Naive thymus-derived CD4-positive, alpha-beta T cell (primary cell): ENCODE measurements around the gene ITK. TPM values are rescaled to one million over a fixed set of nuclear protein-coding genes. Genes with fewer than 3 reads are reported as not detected.

Experiments
- ATAC-seq: fragments of 150-1000 bp; cut with Tn5 transposase; 2 replicates; pipeline ENCODE4 v1.10.0; 2021; ENCODE audit warnings: mild to moderate bottlenecking, moderate library complexity
- CTCF ChIA-PET: fragments of 350-600 bp; sonication (Branson Sonifier 250); formaldehyde crosslinking; loops from one replicate; lab custom pipeline; 2021; ENCODE audit warnings: antibody characterized with exemption; lab: Charles Lee
- POLR2A ChIA-PET: fragments of 350-600 bp; sonication (Branson Sonifier 250); formaldehyde crosslinking; loops from one replicate; lab custom pipeline; 2021; ENCODE audit warnings: antibody characterized with exemption, inconsistent platforms; lab: Charles Lee
- DNase-seq, 9 donors: peaks; one replicate each; pipeline versions ENCODE4 v3.0.0 to v3.0.0-alpha.2; 2020 to 2022; ENCODE audit warnings: mixed read lengths in 1 of 9
- H3K27ac ChIP-seq: one replicate; pipeline ENCODE4 v1.7.0; 2013; ENCODE audit warnings: mild to moderate bottlenecking, low read depth, low read length, moderate library complexity
- H3K27me3 ChIP-seq, 2 donors: one replicate each; pipeline ENCODE4 v1.7.0; 2013; ENCODE audit warnings: low read length in 2 of 2, mild to moderate bottlenecking in 2 of 2, moderate library complexity in 2 of 2; ENCODE audit not compliant: control insufficient read depth in 2 of 2, insufficient read depth in 2 of 2
- H3K36me3 ChIP-seq, 3 experiments: 1 replicate in 2 of 3; 2 replicates in 1 of 3; pipeline ENCODE4 v1.7.0; 2013; ENCODE audit warnings: low read length in 3 of 3, mild to moderate bottlenecking in 3 of 3, moderate library complexity in 1 of 3; ENCODE audit not compliant: insufficient read depth in 3 of 3, control insufficient read depth in 2 of 3
- H3K4me1 ChIP-seq, 2 donors: one replicate each; pipeline ENCODE4 v1.7.0; 2013; ENCODE audit warnings: low read length in 2 of 2, mild to moderate bottlenecking in 2 of 2, moderate library complexity in 1 of 2; ENCODE audit not compliant: control insufficient read depth in 2 of 2, insufficient read depth in 2 of 2
- H3K4me3 ChIP-seq: 2 replicates; pipeline ENCODE4 v1.7.0; 2013; ENCODE audit warnings: mild to moderate bottlenecking, low read length
- H3K9me3 ChIP-seq, 3 experiments: 1 replicate in 2 of 3; 2 replicates in 1 of 3; pipeline ENCODE4 v1.7.0; 2013; ENCODE audit warnings: low read length in 3 of 3; ENCODE audit not compliant: control insufficient read depth in 2 of 3
- H3K27ac Mint-ChIP-seq, 9 donors: one replicate each; pipeline ENCODE4 v1.8.0; 2020 to 2022; ENCODE audit warnings: mixed read lengths in 9 of 9, mild to moderate bottlenecking in 8 of 9, moderate library complexity in 5 of 9, inconsistent platforms in 2 of 9
- H3K27me3 Mint-ChIP-seq, 5 donors: one replicate each; pipeline ENCODE4 v1.8.0; 2021 to 2022; ENCODE audit warnings: mixed read lengths in 5 of 5, mild to moderate bottlenecking in 1 of 5
- H3K36me3 Mint-ChIP-seq, 5 donors: one replicate each; pipeline ENCODE4 v1.8.0; 2020 to 2022; ENCODE audit warnings: mixed read lengths in 5 of 5, mild to moderate bottlenecking in 3 of 5, inconsistent platforms in 1 of 5
- H3K4me1 Mint-ChIP-seq, 7 donors: one replicate each; pipeline ENCODE4 v1.8.0; 2020 to 2022; ENCODE audit warnings: mixed read lengths in 7 of 7, mild to moderate bottlenecking in 3 of 7, inconsistent platforms in 1 of 7
- H3K4me3 Mint-ChIP-seq, 10 donors: one replicate each; pipeline ENCODE4 v1.8.0; 2020 to 2022; ENCODE audit warnings: mild to moderate bottlenecking in 10 of 10, mixed read lengths in 10 of 10, moderate library complexity in 6 of 10, inconsistent platforms in 2 of 10
- H3K9me3 Mint-ChIP-seq, 11 donors: one replicate each; pipeline ENCODE4 v1.8.0; 2020 to 2022; ENCODE audit warnings: mixed read lengths in 11 of 11, mild to moderate bottlenecking in 4 of 11, inconsistent platforms in 1 of 11, moderate library complexity in 1 of 11
- intact Hi-C, 2 donors: fragments of 100-400 bp; cut with micrococcal nuclease; formaldehyde crosslinking; loops; one replicate each; pipeline ENCODE4 v1.15.1; 2023
- polyA plus RNA-seq, 2 donors: library from polyadenylated mRNA; unstranded; fragments of 300-500 nt; fragmentation: Illumina TruSeq; gene quantifications; one replicate each; pipeline ENCODE4 v1.2.3, GENCODE V29; 2021
- total RNA-seq, 6 experiments: library from RNA in 5 of 6; stranded (reverse) in 5 of 6; gene quantifications; 1 replicate in 5 of 6; 2 replicates in 1 of 6; pipeline ENCODE4 v1.2.3 and lab custom pipeline; 2021 to 2026

ITK gene
- total and polyA plus RNA-seq, 7 experiments from 2014 or later, result 183 to 481 (median 294) TPM

DNA sequence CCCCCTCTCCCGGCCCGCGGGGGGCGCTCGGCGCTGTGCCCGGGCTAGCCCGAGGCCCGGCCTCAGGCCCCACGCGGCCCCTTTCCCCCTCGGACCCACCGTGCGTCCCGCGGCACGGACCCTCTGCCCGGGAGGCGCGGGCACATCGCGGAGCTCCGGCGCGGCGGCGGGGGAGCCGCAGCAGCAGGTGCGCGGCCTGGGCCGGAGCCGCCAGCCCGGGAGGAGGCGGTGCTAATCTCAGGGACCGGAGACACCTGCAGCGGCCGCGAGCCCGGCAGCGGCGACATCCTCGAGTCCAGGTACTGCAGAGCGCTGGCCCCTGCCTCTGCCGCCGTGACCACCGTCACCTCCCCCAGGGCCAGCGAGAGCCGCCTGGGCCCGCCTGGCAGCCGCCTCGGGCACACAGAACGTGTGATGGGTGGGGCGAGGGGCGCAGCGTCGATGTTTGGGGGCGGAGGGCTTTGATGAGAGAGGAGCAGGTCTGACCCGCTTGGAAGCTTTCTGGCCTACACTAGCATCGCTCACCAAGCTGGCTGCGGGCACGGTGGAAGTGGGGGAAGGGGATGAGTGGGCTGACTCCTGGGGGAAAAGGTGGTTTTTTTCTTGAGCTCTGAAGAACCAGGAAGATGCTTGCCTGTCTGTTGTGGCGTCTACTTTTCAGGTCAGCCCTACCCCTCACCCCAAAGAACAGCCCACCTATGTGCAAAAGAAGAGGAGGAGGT lies 85.8 kb downstream of the ITK start:
- peaks cover 0 to 47% (median 16%) of the 10 kb centered on the region in 5 donors for H3K36me3 Mint-ChIP-seq

DNA sequence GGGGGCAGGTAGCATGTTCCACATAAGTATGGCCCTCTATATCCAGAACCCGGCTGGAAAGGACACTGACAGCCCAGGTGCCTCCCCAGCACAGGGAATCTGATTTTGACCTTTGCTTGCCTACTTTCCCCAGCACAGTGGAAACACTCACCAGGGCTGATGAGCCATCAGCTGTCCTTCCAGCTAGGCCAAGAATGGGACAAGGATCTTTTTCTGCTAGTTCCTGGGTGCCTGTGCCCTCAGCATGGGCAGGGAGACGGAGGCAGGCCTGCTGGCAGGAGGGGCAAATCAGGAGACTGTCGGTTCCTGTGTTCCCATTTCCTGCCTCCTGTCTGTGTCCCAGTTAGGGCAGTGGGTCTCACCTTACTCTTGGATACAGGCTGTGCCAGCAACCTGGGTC lies 86.4 kb downstream of the ITK start:
- intact Hi-C loops, result loop anchor here in 1 of 2 donors (2.0 to 10.0 kb wide), 3 partner anchors 16 to 1938 kb away; partner anchors contain the start of genes LSM11 and RNF145
- Mint-ChIP-seq H3K4me1 (peaks cover 56 to 81% (median 76%) of the 10 kb centered on the region in 7 donors), H3K9me3 (peaks cover 0 to 3% (median 0%) of the 10 kb centered on the region in 11 donors), H3K27me3 (no peaks in the 10 kb centered on the region), H3K27ac (peak overlapping the region; percentile 84 to 99 (median 95)), H3K4me3 (peak overlapping the region; percentile 85 to 99 (median 93)), H3K36me3 (peaks cover 0 to 51% (median 20%) of the 10 kb centered on the region in 5 donors)
- no peaks in the 10 kb centered on the region for H3K27me3 ChIP-seq
- peak overlapping the region; percentile 84 for H3K27ac ChIP-seq
- ATAC-seq (no peak), DNase-seq (no peak)
- peaks cover 52 to 69% of the 10 kb centered on the region in 2 donors for H3K4me1 ChIP-seq
- H3K9me3 ChIP-seq, result no peaks in the 10 kb centered on the region
- ChIA-PET CTCF (interaction anchor here (0.7 to 6.0 kb wide), 7 partner anchors 13 to 118 kb away, joined by 3 to 25 read pairs (median 6); no protein-coding TSS in a partner anchor), POLR2A (interaction anchor here (0.8 to 14.7 kb wide), 18 partner anchors 9 to 113 kb away, joined by 3 to 200 read pairs (median 6); no protein-coding TSS in a partner anchor)
- H3K4me3 ChIP-seq, result peak overlapping the region; percentile 83
- no peaks in the 10 kb centered on the region for H3K36me3 ChIP-seq

More for the DNA sequence above, 85.8 kb downstream of the ITK start:
- Histone ChIP-seq H3K27ac (peak overlapping the region; percentile 84), H3K9me3 (no peaks in the 10 kb centered on the region), H3K4me3 (peak overlapping the region; percentile 83), H3K36me3 (no peaks in the 10 kb centered on the region), H3K27me3 (no peaks in the 10 kb centered on the region), H3K4me1 (peaks cover 48 to 64% of the 10 kb centered on the region in 2 donors)
- Mint-ChIP-seq H3K4me3 (peak overlapping the region; percentile 85 to 99 (median 93)), H3K4me1 (peaks cover 51 to 76% (median 72%) of the 10 kb centered on the region in 7 donors), H3K27ac (peak overlapping the region; percentile 84 to 99 (median 95)), H3K27me3 (no peaks in the 10 kb centered on the region), H3K9me3 (peaks cover 0 to 1% (median 0%) of the 10 kb centered on the region in 11 donors)
- POLR2A ChIA-PET, result interaction anchor here (0.6 to 14.7 kb wide), 18 partner anchors 10 to 113 kb away, joined by 3 to 200 read pairs (median 6); no protein-coding TSS in a partner anchor
- DNase-seq, result peak in 6 of 9 donors; percentile 40 to 65 (median 48)
- intact Hi-C loops, result loop anchor here (1.0 to 10.0 kb wide), 6 partner anchors 8 to 1938 kb away; partner anchors contain the start of genes LSM11 (in 1 of the 2) and RNF145 (in 1 of the 2)
- peak; percentile 37 for ATAC-seq
- CTCF ChIA-PET, result interaction anchor here (1.6 to 6.0 kb wide), 5 partner anchors 13 to 117 kb away, joined by 4 to 25 read pairs (median 7); no protein-coding TSS in a partner anchor

DNA sequence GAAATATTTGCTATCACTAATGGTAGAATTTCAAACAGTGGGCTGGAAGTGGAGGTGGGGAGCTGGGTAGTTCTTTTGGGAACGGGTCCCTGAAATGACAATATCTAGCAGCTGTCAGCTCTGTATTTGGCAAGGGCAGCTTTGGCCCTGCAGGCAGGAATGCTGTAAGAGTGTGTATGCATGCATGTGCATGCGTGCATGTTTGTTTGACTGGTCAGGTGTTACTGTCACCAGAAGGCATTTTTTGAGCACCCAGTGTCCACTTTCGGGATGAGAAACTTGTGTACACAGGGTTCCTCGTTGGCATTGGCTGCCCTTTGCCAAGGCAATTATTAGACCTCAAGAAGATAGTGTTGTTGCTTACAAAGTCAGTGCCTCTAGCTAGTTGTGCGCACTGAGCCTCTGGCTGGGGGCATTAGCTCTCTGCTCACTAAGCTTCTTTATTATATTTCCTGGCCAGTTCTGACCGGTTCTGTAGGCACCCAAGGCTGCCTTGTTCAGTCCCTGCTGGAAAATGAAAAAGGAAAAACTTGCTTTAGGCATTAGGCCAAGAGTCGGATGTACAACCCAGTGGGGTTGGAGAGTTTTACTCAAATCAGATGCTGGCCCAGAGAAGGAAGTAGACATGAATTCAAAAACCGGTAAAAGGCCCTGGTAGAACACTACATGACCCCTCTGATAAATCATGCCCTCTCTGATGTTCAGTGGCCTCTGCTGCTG lies 87.3 kb downstream of the ITK start:
- ChIA-PET CTCF (interaction anchor here (0.6 to 6.0 kb wide), 9 partner anchors 14 to 125 kb away, joined by 3 to 25 read pairs (median 5); partner anchors contain the start of gene MED7), POLR2A (interaction anchor here (0.7 to 14.7 kb wide), 25 partner anchors 8 to 339 kb away, joined by 3 to 200 read pairs (median 5); partner anchors contain the start of gene MED7)
- Mint-ChIP-seq H3K27ac (peak overlapping the region; percentile 84 to 99 (median 95)), H3K9me3 (peaks cover 0 to 3% (median 0%) of the 10 kb centered on the region in 11 donors), H3K4me1 (peaks cover 62 to 88% (median 83%) of the 10 kb centered on the region in 7 donors), H3K27me3 (no peaks in the 10 kb centered on the region), H3K4me3 (peak overlapping the region; percentile 85 to 99 (median 93)), H3K36me3 (peaks cover 0 to 53% (median 20%) of the 10 kb centered on the region in 5 donors)
- no peak for ATAC-seq
- DNase-seq, result no peak
- Histone ChIP-seq H3K36me3 (no peaks in the 10 kb centered on the region), H3K27ac (peak overlapping the region; percentile 84), H3K4me3 (peak overlapping the region; percentile 83), H3K9me3 (no peaks in the 10 kb centered on the region), H3K27me3 (no peaks in the 10 kb centered on the region), H3K4me1 (peaks cover 61 to 77% of the 10 kb centered on the region in 2 donors)
- intact Hi-C loops, result loop anchor here (2.0 to 10.0 kb wide), 3 partner anchors 15 to 1937 kb away; partner anchors contain the start of genes LSM11 (in 1 of the 2) and RNF145 (in 1 of the 2)

DNA sequence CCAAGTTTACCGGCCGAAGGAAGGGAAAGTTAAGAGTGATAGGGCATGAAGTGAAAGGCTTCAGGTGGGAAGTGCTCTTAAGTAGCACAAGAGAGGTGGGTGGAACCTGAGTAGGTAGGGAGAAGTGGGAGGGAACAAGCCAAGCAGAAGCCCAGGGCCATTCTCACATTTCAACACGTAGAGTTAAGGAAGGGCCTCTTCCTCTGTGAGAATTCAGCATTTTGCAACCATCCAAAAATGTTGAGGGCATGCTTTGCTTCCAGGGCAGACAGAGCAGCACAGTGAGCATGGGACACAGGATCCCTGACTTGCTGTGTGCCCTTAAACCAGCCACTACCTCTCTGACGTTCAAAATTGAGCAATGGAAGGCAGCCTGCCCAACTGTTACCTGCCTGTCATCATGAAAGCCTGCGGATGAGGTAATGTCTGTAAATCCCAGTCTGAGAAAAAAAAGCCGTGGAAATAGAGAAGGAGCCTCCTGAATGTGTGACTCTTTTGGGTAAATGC lies 88.6 kb downstream of the ITK start:
- no peaks in the 10 kb centered on the region for H3K9me3 ChIP-seq
- Mint-ChIP-seq H3K27me3 (no peaks in the 10 kb centered on the region), H3K4me3 (peak overlapping the region; percentile 81 to 99 (median 91)), H3K4me1 (peaks cover 65 to 88% (median 83%) of the 10 kb centered on the region in 7 donors), H3K27ac (peak overlapping the region; percentile 95 to 99 (median 98)), H3K36me3 (peaks cover 0 to 50% (median 20%) of the 10 kb centered on the region in 5 donors), H3K9me3 (peaks cover 0 to 3% (median 0%) of the 10 kb centered on the region in 11 donors)
- ATAC-seq (no peak), DNase-seq (no peak)
- H3K27ac ChIP-seq, result peak overlapping the region; percentile 84
- intact Hi-C loops, result loop anchor here (2.0 to 10.0 kb wide), 3 partner anchors 14 to 1936 kb away; partner anchors contain the start of genes LSM11 (in 1 of the 2) and RNF145 (in 1 of the 2)
- H3K27me3 ChIP-seq, result no peaks in the 10 kb centered on the region
- ChIA-PET CTCF (interaction anchor here (1.0 kb wide), 1 partner anchor 126 kb away, joined by 3 read pairs; the partner anchor contains the start of gene MED7), POLR2A (interaction anchor here (0.9 to 14.7 kb wide), 13 partner anchors 8 to 126 kb away, joined by 3 to 200 read pairs (median 4); partner anchors contain the start of gene MED7)
- H3K36me3 ChIP-seq, result no peaks in the 10 kb centered on the region
- H3K4me3 ChIP-seq, result peak overlapping the region; percentile 39
- H3K4me1 ChIP-seq, result peaks cover 70 to 77% of the 10 kb centered on the region in 2 donors

DNA sequence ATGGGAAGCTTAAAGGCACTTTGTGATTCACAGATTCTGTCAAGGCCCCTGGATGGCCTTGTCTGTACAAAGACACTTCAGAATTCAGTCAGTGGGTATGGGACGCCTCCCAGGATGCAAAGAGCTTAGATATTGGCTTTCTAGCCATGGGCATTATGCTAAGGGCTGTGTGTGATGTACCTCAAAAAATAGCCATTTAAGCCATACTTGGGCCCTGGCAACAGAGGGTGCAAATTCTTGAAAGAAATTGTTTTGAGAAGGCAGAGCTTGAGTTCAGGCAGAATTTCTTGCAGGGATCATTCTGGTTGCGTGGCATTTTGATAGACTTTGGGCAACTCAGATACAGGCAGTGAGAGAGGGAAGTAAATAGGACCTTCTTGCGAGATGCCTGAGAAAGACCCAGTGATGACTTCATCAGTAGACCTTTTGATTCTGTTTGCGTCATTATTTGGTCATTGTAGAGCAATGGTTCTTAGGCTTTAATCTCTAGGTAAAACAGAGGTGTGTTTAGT lies 89.2 kb downstream of the ITK start:
- ATAC-seq (no peak), DNase-seq (no peak)
- POLR2A ChIA-PET, result interaction anchor here (0.7 to 14.7 kb wide), 11 partner anchors 9 to 127 kb away, joined by 3 to 200 read pairs (median 4); partner anchors contain the start of gene MED7
- Histone ChIP-seq H3K27ac (peak overlapping the region; percentile 84), H3K4me1 (peaks cover 67 to 75% of the 10 kb centered on the region in 2 donors), H3K36me3 (no peaks in the 10 kb centered on the region), H3K27me3 (no peaks in the 10 kb centered on the region), H3K9me3 (no peaks in the 10 kb centered on the region), H3K4me3 (peak overlapping the region; percentile 39)
- CTCF ChIA-PET, result interaction anchor here (1.0 kb wide), 1 partner anchor 127 kb away, joined by 3 read pairs; the partner anchor contains the start of gene MED7
- Mint-ChIP-seq H3K4me1 (peaks cover 61 to 88% (median 83%) of the 10 kb centered on the region in 7 donors), H3K9me3 (peaks cover 0 to 3% (median 0%) of the 10 kb centered on the region in 11 donors), H3K27me3 (no peaks in the 10 kb centered on the region), H3K4me3 (peak overlapping the region; percentile 81 to 99 (median 91)), H3K36me3 (peaks cover 0 to 52% (median 23%) of the 10 kb centered on the region in 5 donors), H3K27ac (peak overlapping the region; percentile 95 to 100 (median 99))
- intact Hi-C loops, result loop anchor here (2.0 to 10.0 kb wide), 6 partner anchors 13 to 1935 kb away; partner anchors contain the start of genes LSM11 (in 1 of the 2) and RNF145 (in 1 of the 2)
